Breast epithelium (tissue), 3 donors: ENCODE measurements around the gene UGT1A3.

ENCODE experiments used
- CTCF ChIP-seq, 3 donors: fragments of 450-650 bp; IDR thresholded peaks; one replicate each; pipeline ENCODE4 v1.5.1; 2016 to 2017; ENCODE audit warnings: antibody characterized with exemption in 3 of 3, mild to moderate bottlenecking in 3 of 3, moderate library complexity in 3 of 3
- POLR2A ChIP-seq: fragments of 450-650 bp; IDR thresholded peaks from one replicate; pipeline ENCODE4 v1.6.1; 2016; ENCODE audit warnings: antibody characterized with exemption, mild to moderate bottlenecking, moderate library complexity
- POLR2AphosphoS5 ChIP-seq, 3 donors: sonication (generic); formaldehyde crosslinking; IDR thresholded peaks; one replicate each; pipeline ENCODE4 v1.6.1; 2017; ENCODE audit warnings: antibody characterized with exemption in 3 of 3

GRCh38 chr2:233791151-233791882 is 62.5 kb downstream of the UGT1A3 start:
- TF ChIP-seq CTCF (IDR thresholded peaks at IDR 0.05), result no peak
- no peak for TF ChIP-seq POLR2A
- TF ChIP-seq POLR2AphosphoS5 (IDR thresholded peaks at IDR 0.05), result no peak
